OCI-LY1 (cell line): Measurements from ENCODE around the gene FHIT.

Source experiments
- H2AFZ ChIP-seq: fragments of 200-600 bp; sonication (generic), shearing (Covaris generic); 2 replicates; pipeline ENCODE4 v1.6.0; 2014; ENCODE audit warnings: antibody characterized with exemption, mild to moderate bottlenecking, low read length
- H3F3A ChIP-seq: fragments of 200-600 bp; sonication (generic), shearing (Covaris generic); 2 replicates; pipeline ENCODE4 v1.6.0; 2014; ENCODE audit warnings: mild to moderate bottlenecking, antibody characterized with exemption, low read length, moderate library complexity; ENCODE audit not compliant: insufficient read depth
- H3K27ac ChIP-seq: fragments of 200-600 bp; sonication (generic); 2 replicates; pipeline ENCODE4 v1.5.1; 2014; ENCODE audit warnings: low read length, mixed run types, mild to moderate bottlenecking, low read depth; ENCODE audit not compliant: poor library complexity, severe bottlenecking
- H3K27me3 ChIP-seq: fragments of 200-600 bp; sonication (generic); 2 replicates; pipeline ENCODE4 v1.6.0; 2014; ENCODE audit warnings: antibody characterized with exemption, mild to moderate bottlenecking, low read length, moderate library complexity; ENCODE audit not compliant: insufficient read depth
- H3K36me3 ChIP-seq: fragments of 200-600 bp; sonication (generic); 2 replicates; pipeline ENCODE4 v1.6.1; 2014; ENCODE audit warnings: mild to moderate bottlenecking, antibody characterized with exemption, low read length, moderate library complexity, mixed read lengths; ENCODE audit not compliant: insufficient read depth
- H3K4me1 ChIP-seq: fragments of 200-600 bp; sonication (generic); 2 replicates; pipeline ENCODE4 v1.5.1; 2014; ENCODE audit warnings: mild to moderate bottlenecking, low read length, moderate library complexity; ENCODE audit not compliant: insufficient read depth, severe bottlenecking
- H3K4me2 ChIP-seq: fragments of 200-600 bp; sonication (generic), shearing (Covaris generic); 2 replicates; pipeline ENCODE4 v1.6.1; 2014; ENCODE audit warnings: low read length
- H3K4me3 ChIP-seq: fragments of 200-600 bp; sonication (generic); 2 replicates; pipeline ENCODE4 v1.5.1; 2014; ENCODE audit warnings: low read length, low read depth, mild to moderate bottlenecking, mixed read lengths; ENCODE audit not compliant: poor library complexity, severe bottlenecking
- H3K79me2 ChIP-seq: fragments of 200-600 bp; shearing (Covaris generic); 2 replicates; pipeline ENCODE4 v1.6.1; 2016; ENCODE audit warnings: mixed run types, low read length, mixed read lengths; ENCODE audit not compliant: insufficient read depth
- H3K9ac ChIP-seq: fragments of 200-600 bp; sonication (generic), shearing (Covaris generic); 2 replicates; pipeline ENCODE4 v1.6.1; 2014; ENCODE audit warnings: mild to moderate bottlenecking, low read length, mixed read lengths
- H3K9me2 ChIP-seq: fragments of 200-600 bp; sonication (generic), shearing (Covaris generic); 2 replicates; pipeline ENCODE4 v1.6.1; 2014; ENCODE audit warnings: low read depth, mild to moderate bottlenecking, low read length, mixed read lengths
- H3K9me3 ChIP-seq: fragments of 200-600 bp; shearing (Covaris generic); 2 replicates; pipeline ENCODE4 v1.6.1; 2014; ENCODE audit warnings: low read length, mixed read lengths
- H4K20me1 ChIP-seq: fragments of 200-600 bp; sonication (generic), shearing (Covaris generic); 2 replicates; pipeline ENCODE4 v1.6.0; 2016; ENCODE audit warnings: mild to moderate bottlenecking, low read length; ENCODE audit not compliant: insufficient read depth
- CTCF ChIP-seq: fragments of 200-600 bp; sonication (generic), shearing (Covaris generic); IDR thresholded peaks from 2 replicates; pipeline ENCODE4 v1.5.1; 2017; ENCODE audit warnings: mild to moderate bottlenecking, antibody characterized with exemption, low read length, moderate library complexity, mixed read lengths
- EZH2 ChIP-seq: fragments of 200-600 bp; sonication (generic), shearing (Covaris generic); IDR thresholded peaks from 2 replicates; pipeline ENCODE4 v1.8.0; 2017; ENCODE audit warnings: borderline replicate concordance, mixed run types, mild to moderate bottlenecking, antibody characterized with exemption, low read length, moderate library complexity, mixed read lengths

FHIT gene

GRCh38 chr3:60266444-60266843 lies 984.8 kb downstream of the FHIT start:
- no peaks in the 10 kb centered on the region for H3K27me3 ChIP-seq
- H3K79me2 ChIP-seq = no peaks in the 10 kb centered on the region
- no peaks in the 10 kb centered on the region for H3K9me2 ChIP-seq
- H3K36me3 ChIP-seq = no peaks in the 10 kb centered on the region
- H3K9me3 ChIP-seq = no peaks in the 10 kb centered on the region
- no peaks in the 10 kb centered on the region for H3K4me1 ChIP-seq
- H3K9ac ChIP-seq = no peak overlapping the region
- no peak for TF ChIP-seq EZH2
- TF ChIP-seq CTCF = no peak
- no peak overlapping the region for H3K4me2 ChIP-seq
- no peak overlapping the region for H3K27ac ChIP-seq
- no peak overlapping the region for H2AFZ ChIP-seq
- no peak overlapping the region for H3K4me3 ChIP-seq
- H3F3A ChIP-seq = no peaks in the 10 kb centered on the region
- no peaks in the 10 kb centered on the region for H4K20me1 ChIP-seq

- H3K27ac ChIP-seq = no peak overlapping the region
- TF ChIP-seq CTCF (no peak), EZH2 (no peak)
- H3K9ac ChIP-seq = no peak overlapping the region
- H3K9me2 ChIP-seq = no peaks in the 10 kb centered on the region
- no peak overlapping the region for H2AFZ ChIP-seq
- no peaks in the 10 kb centered on the region for H3K9me3 ChIP-seq
- H3F3A ChIP-seq = no peaks in the 10 kb centered on the region
- H3K4me2 ChIP-seq = no peak overlapping the region
- no peak overlapping the region for H3K4me3 ChIP-seq
- no peaks in the 10 kb centered on the region for H4K20me1 ChIP-seq
- H3K36me3 ChIP-seq = no peaks in the 10 kb centered on the region
- no peaks in the 10 kb centered on the region for H3K27me3 ChIP-seq
- H3K4me1 ChIP-seq = no peaks in the 10 kb centered on the region
- H3K79me2 ChIP-seq = no peaks in the 10 kb centered on the region
These were observed 988.1 kb downstream of the FHIT start for GRCh38 chr3:60263191-60263590.

- Histone ChIP-seq H3K9me3 (no peaks in the 10 kb centered on the region), H3K4me2 (no peak overlapping the region), H3K79me2 (no peaks in the 10 kb centered on the region), H3K4me1 (no peaks in the 10 kb centered on the region), H3K36me3 (no peaks in the 10 kb centered on the region), H3F3A (no peaks in the 10 kb centered on the region), H3K4me3 (no peak overlapping the region), H3K9ac (no peak overlapping the region), H3K27ac (no peak overlapping the region), H3K9me2 (no peaks in the 10 kb centered on the region), H2AFZ (no peak overlapping the region), H4K20me1 (no peaks in the 10 kb centered on the region), H3K27me3 (no peaks in the 10 kb centered on the region)
- no peak for TF ChIP-seq CTCF
- TF ChIP-seq EZH2 = no peak
These were observed 988.7 kb downstream of the FHIT start for GRCh38 chr3:60262546-60262945.
